ENCODE results near the gene MTHFS.

Gene MTHFS

GRCh38 chr15:79922512-79923078 is 25.8 kb upstream of the MTHFS start:
- no peak for DNase-seq (ENCODE audit: low read depth in 1 of 2, low spot score in 1 of 2)

GRCh38 chr15:79919749-79920511 is 23.1 kb upstream of the MTHFS start:
- TF ChIP-seq, protein P1, sequence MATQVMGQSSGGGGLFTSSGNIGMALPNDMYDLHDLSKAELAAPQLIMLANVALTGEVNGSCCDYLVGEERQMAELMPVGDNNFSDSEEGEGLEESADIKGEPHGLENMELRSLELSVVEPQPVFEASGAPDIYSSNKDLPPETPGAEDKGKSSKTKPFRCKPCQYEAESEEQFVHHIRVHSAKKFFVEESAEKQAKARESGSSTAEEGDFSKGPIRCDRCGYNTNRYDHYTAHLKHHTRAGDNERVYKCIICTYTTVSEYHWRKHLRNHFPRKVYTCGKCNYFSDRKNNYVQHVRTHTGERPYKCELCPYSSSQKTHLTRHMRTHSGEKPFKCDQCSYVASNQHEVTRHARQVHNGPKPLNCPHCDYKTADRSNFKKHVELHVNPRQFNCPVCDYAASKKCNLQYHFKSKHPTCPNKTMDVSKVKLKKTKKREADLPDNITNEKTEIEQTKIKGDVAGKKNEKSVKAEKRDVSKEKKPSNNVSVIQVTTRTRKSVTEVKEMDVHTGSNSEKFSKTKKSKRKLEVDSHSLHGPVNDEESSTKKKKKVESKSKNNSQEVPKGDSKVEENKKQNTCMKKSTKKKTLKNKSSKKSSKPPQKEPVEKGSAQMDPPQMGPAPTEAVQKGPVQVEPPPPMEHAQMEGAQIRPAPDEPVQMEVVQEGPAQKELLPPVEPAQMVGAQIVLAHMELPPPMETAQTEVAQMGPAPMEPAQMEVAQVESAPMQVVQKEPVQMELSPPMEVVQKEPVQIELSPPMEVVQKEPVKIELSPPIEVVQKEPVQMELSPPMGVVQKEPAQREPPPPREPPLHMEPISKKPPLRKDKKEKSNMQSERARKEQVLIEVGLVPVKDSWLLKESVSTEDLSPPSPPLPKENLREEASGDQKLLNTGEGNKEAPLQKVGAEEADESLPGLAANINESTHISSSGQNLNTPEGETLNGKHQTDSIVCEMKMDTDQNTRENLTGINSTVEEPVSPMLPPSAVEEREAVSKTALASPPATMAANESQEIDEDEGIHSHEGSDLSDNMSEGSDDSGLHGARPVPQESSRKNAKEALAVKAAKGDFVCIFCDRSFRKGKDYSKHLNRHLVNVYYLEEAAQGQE (IDR thresholded peaks at IDR 0.05; ENCODE audit: insufficient replicate concordance, low read depth): no peak
- no peak for TF ChIP-seq GABPA (IDR thresholded peaks at IDR 0.05; ENCODE audit: low read depth)
- Histone ChIP-seq H3K27ac (replicated peaks) (no peak overlapping the region), H3K27me3 (ENCODE audit: insufficient read depth, poor library complexity, severe bottlenecking) (no peaks in the 10 kb centered on the region), H3K4me3 (replicated peaks; ENCODE audit: insufficient read depth, low read length) (no peak overlapping the region)
- DNase-seq (ENCODE audit: low read depth in 1 of 2, low spot score in 1 of 2): no peak

More at GRCh38 chr15:79922512-79923078, 25.8 kb upstream of the MTHFS start:
- Histone ChIP-seq H3K27ac (replicated peaks) (peak overlapping the region; percentile 94), H3K27me3 (ENCODE audit: insufficient read depth, poor library complexity, severe bottlenecking) (no peaks in the 10 kb centered on the region), H3K4me3 (replicated peaks; ENCODE audit: insufficient read depth, low read length) (peak overlapping the region; percentile 95)
- no peak for TF ChIP-seq POLR2AphosphoS5 (IDR thresholded peaks at IDR 0.05; ENCODE audit: low read depth)
- no peak for TF ChIP-seq SPI1 (IDR thresholded peaks at IDR 0.05; ENCODE audit: borderline replicate concordance, low read depth)
- TF ChIP-seq CTCF (IDR thresholded peaks at IDR 0.05; ENCODE audit: insufficient read depth, low read length): no peak
- TF ChIP-seq GABPA (IDR thresholded peaks at IDR 0.05; ENCODE audit: low read depth): no peak
- TF ChIP-seq, protein P1 (IDR thresholded peaks at IDR 0.05; ENCODE audit: insufficient replicate concordance, low read depth): no peak

GRCh38 chr15:79919090-79919748 is 22.4 kb upstream of the MTHFS start:
- DNase-seq (ENCODE audit: low read depth in 1 of 2, low spot score in 1 of 2): no peak
- Histone ChIP-seq H3K4me3 (replicated peaks; ENCODE audit: insufficient read depth, low read length) (no peak overlapping the region), H3K27ac (replicated peaks) (no peak overlapping the region), H3K27me3 (ENCODE audit: insufficient read depth, poor library complexity, severe bottlenecking) (no peaks in the 10 kb centered on the region)
- no peak for TF ChIP-seq GABPA (IDR thresholded peaks at IDR 0.05; ENCODE audit: low read depth)
- TF ChIP-seq, protein P1 (IDR thresholded peaks at IDR 0.05; ENCODE audit: insufficient replicate concordance, low read depth): no peak
- TF ChIP-seq POLR2AphosphoS5 (IDR thresholded peaks at IDR 0.05; ENCODE audit: low read depth): no peak
- no peak for TF ChIP-seq CTCF (IDR thresholded peaks at IDR 0.05; ENCODE audit: insufficient read depth, low read length)
- no peak for TF ChIP-seq SPI1 (IDR thresholded peaks at IDR 0.05; ENCODE audit: borderline replicate concordance, low read depth)
